ENCODE data around the gene TMTC2.

The TMTC2 gene

DNA sequence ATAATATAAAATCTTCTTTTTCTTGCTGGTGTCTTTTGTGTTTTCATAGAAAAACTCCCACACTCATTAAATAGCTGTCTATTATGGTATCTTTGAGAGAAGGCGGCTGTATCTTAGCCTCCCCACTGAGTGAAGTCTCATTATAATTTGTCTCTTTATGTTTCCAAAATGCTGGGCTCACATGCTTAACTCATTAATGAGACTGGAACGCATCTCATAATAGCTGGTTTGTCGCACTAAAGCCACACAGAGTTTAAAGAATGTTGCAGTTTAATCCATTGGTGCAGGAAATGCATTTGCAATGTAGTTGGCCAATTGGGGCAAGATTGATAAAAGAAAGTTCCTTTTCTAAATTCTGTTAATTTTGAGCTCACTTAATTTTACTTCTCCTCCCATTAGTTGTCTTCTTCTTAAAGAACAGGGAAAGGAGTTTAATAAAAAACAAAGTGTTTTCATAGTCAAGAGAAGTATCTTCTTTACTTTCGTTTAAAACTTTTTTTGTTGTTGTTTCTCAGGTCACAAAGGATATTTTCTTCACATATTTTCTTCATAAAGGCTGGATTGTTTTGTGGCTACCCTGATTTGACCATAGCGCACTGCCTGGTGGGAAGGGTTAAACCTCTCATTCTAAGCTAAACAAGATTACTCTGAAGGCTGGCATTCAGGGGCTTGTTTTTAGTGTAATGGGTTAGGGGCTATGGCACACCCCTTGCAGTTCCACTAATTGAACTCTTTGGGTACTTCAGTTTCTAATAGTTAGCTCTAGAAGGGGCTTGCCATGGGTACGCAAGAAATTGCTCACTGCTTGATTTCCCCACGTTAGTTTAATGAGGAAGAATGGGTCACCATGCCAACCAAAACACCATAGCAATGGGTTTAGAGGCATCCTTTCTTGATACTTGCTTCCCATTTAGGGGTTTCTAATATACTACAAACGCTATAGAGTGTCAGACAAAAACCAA, 197.0 kb downstream of the TMTC2 start:
- H3K27ac ChIP-seq (ENCODE audit: low read length): no peak overlapping the region
- H3K4me2 ChIP-seq (ENCODE audit: low read length): no peak overlapping the region
- H3K27me3 ChIP-seq (ENCODE audit: low read depth, low read length): no peaks in the 10 kb centered on the region
- H4K20me1 ChIP-seq (ENCODE audit: insufficient read depth, low read length): no peaks in the 10 kb centered on the region
- no peak overlapping the region for H3K4me3 ChIP-seq (ENCODE audit: low read length)
- TF ChIP-seq, protein P1, sequence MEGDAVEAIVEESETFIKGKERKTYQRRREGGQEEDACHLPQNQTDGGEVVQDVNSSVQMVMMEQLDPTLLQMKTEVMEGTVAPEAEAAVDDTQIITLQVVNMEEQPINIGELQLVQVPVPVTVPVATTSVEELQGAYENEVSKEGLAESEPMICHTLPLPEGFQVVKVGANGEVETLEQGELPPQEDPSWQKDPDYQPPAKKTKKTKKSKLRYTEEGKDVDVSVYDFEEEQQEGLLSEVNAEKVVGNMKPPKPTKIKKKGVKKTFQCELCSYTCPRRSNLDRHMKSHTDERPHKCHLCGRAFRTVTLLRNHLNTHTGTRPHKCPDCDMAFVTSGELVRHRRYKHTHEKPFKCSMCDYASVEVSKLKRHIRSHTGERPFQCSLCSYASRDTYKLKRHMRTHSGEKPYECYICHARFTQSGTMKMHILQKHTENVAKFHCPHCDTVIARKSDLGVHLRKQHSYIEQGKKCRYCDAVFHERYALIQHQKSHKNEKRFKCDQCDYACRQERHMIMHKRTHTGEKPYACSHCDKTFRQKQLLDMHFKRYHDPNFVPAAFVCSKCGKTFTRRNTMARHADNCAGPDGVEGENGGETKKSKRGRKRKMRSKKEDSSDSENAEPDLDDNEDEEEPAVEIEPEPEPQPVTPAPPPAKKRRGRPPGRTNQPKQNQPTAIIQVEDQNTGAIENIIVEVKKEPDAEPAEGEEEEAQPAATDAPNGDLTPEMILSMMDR (IDR thresholded peaks at IDR 0.05; ENCODE audit: low read depth, low read length): no peak
- no peak for TF ChIP-seq EZH2phosphoT487 (IDR thresholded peaks at IDR 0.05; ENCODE audit: low read depth)
- no peaks in the 10 kb centered on the region for H3K79me2 ChIP-seq (ENCODE audit: low read length)
- no peaks in the 10 kb centered on the region for H3K36me3 ChIP-seq (replicated peaks; ENCODE audit: low read depth, low read length)
- no peak overlapping the region for H2AFZ ChIP-seq (ENCODE audit: low read depth, low read length)
- H3K9me3 ChIP-seq (ENCODE audit: insufficient read depth, low read length): no peaks in the 10 kb centered on the region
- H3K9ac ChIP-seq (ENCODE audit: low read length): no peak overlapping the region
- H3K4me1 ChIP-seq (ENCODE audit: low read length): no peaks in the 10 kb centered on the region

DNA sequence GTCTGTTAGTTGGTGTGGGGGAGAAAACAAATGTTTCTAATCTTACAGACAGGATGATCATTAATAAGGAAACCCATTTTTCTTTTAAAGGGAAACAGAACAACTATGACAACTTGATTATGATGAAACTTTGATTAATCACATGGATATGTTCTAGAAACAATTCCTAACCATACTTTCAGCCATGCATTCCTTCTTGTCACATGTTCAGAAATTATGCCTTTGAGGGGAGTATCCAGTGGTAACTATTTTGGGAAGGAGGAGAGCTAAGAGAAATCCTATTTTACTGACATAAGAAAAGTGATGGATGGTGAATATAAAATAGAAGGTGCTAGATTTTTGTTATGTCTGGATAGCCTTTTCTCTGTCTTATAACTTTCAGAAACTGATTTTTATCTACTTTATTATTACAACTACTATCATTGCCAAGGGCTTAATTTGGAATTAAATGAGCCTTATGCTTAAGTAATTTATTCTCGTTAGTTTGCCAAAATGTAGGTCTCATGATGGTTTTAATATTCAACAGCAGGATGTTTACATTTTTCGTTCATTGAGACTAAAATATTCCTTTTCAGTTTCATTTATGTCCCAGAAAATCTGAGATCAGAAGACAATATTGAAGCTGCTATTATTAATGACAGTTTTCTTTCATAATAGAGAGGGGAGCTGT, 200.1 kb downstream of the TMTC2 start:
- H2AFZ ChIP-seq (ENCODE audit: low read depth, low read length): no peak overlapping the region
- H4K20me1 ChIP-seq (ENCODE audit: insufficient read depth, low read length): no peaks in the 10 kb centered on the region
- no peak overlapping the region for H3K4me2 ChIP-seq (ENCODE audit: low read length)
- no peaks in the 10 kb centered on the region for H3K27me3 ChIP-seq (ENCODE audit: low read depth, low read length)
- H3K79me2 ChIP-seq (ENCODE audit: low read length): no peaks in the 10 kb centered on the region
- no peak overlapping the region for H3K9ac ChIP-seq (ENCODE audit: low read length)
- H3K4me3 ChIP-seq (ENCODE audit: low read length): no peak overlapping the region
- H3K4me1 ChIP-seq (ENCODE audit: low read length): no peaks in the 10 kb centered on the region
- H3K27ac ChIP-seq (ENCODE audit: low read length): no peak overlapping the region
- H3K9me3 ChIP-seq (ENCODE audit: insufficient read depth, low read length): no peaks in the 10 kb centered on the region
- no peaks in the 10 kb centered on the region for H3K36me3 ChIP-seq (replicated peaks; ENCODE audit: low read depth, low read length)
- TF ChIP-seq, protein P1 (IDR thresholded peaks at IDR 0.05; ENCODE audit: low read depth, low read length): no peak
- TF ChIP-seq EZH2phosphoT487 (IDR thresholded peaks at IDR 0.05; ENCODE audit: low read depth): no peak

DNA sequence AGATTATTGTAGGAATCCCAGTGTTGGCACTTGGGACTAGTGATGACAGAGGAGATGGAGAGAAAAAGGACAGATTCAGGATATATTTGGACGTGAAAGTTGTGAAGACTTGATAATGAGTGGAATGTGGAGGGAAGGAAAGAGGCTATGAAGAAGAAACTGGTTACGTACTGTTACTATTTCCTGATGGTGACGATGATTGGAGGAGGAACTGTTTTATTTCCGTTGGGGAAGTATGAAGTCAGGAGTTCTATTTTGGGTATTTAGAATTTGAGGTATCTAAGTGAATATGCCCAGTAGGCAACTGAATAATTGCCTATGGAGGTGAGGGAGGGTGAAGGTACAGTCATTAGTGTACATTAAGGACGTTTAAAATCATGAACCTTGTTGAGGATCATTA, 207.2 kb downstream of the TMTC2 start:
- Histone ChIP-seq H3K9me3 (ENCODE audit: insufficient read depth, low read length) (no peaks in the 10 kb centered on the region), H3K27me3 (ENCODE audit: low read depth, low read length) (no peaks in the 10 kb centered on the region), H3K4me2 (ENCODE audit: low read length) (no peak overlapping the region), H2AFZ (ENCODE audit: low read depth, low read length) (no peak overlapping the region), H3K79me2 (ENCODE audit: low read length) (no peaks in the 10 kb centered on the region), H3K27ac (ENCODE audit: low read length) (no peak overlapping the region), H3K9ac (ENCODE audit: low read length) (no peak overlapping the region), H4K20me1 (ENCODE audit: insufficient read depth, low read length) (no peaks in the 10 kb centered on the region), H3K4me3 (ENCODE audit: low read length) (no peak overlapping the region), H3K4me1 (ENCODE audit: low read length) (no peaks in the 10 kb centered on the region), H3K36me3 (replicated peaks; ENCODE audit: low read depth, low read length) (no peaks in the 10 kb centered on the region)
- TF ChIP-seq EZH2phosphoT487 (IDR thresholded peaks at IDR 0.05; ENCODE audit: low read depth): no peak
- TF ChIP-seq, protein P1 (IDR thresholded peaks at IDR 0.05; ENCODE audit: low read depth, low read length): no peak

DNA sequence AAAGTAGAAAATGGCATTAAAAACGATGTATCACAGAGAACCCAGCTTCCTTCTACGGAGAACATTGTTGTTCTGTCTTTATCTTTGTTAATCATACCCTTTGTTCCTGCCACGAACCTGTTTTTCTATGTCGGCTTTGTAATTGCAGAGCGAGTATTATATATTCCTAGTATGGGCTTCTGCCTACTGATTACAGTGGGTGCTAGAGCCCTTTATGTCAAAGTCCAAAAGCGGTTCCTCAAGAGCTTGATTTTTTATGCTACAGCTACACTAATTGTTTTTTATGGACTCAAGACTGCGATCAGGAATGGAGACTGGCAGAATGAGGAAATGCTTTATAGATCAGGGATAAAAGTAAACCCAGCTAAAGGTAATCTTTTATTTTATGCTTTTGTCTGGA, 209.6 kb downstream of the TMTC2 start:
- no peaks in the 10 kb centered on the region for H3K9me3 ChIP-seq (ENCODE audit: insufficient read depth, low read length)
- H2AFZ ChIP-seq (ENCODE audit: low read depth, low read length): no peak overlapping the region
- TF ChIP-seq, protein P1 (IDR thresholded peaks at IDR 0.05; ENCODE audit: low read depth, low read length): no peak
- no peak for TF ChIP-seq EZH2phosphoT487 (IDR thresholded peaks at IDR 0.05; ENCODE audit: low read depth)
- no peak overlapping the region for H3K27ac ChIP-seq (ENCODE audit: low read length)
- no peaks in the 10 kb centered on the region for H3K36me3 ChIP-seq (replicated peaks; ENCODE audit: low read depth, low read length)
- H3K4me1 ChIP-seq (ENCODE audit: low read length): no peaks in the 10 kb centered on the region
- H3K4me2 ChIP-seq (ENCODE audit: low read length): no peak overlapping the region
- no peak overlapping the region for H3K4me3 ChIP-seq (ENCODE audit: low read length)
- H4K20me1 ChIP-seq (ENCODE audit: insufficient read depth, low read length): no peaks in the 10 kb centered on the region
- H3K9ac ChIP-seq (ENCODE audit: low read length): no peak overlapping the region
- no peaks in the 10 kb centered on the region for H3K27me3 ChIP-seq (ENCODE audit: low read depth, low read length)
- H3K79me2 ChIP-seq (ENCODE audit: low read length): no peaks in the 10 kb centered on the region
